ENCODE measurements around the gene KDM6B.

- TF ChIP-seq CTCF (IDR thresholded peaks at IDR 0.05) (no peak), POLR2AphosphoS5 (IDR thresholded peaks at IDR 0.05) (no peak)
Measured at GRCh38 chr17:7854851-7855659, 21.0 kb downstream of the KDM6B start, which contains the start of gene TMEM88.
